Adipocyte (in vitro differentiated cells): ENCODE measurements around the gene MFSD12.

ENCODE experiments used
- DNase-seq: peaks from one replicate; pipeline ENCODE4 v3.0.0-alpha.2; 2015; ENCODE audit warnings: low read depth
- H3K27me3 ChIP-seq: replicated peaks from 2 replicates; pipeline ENCODE4 v1.7.0; 2013; ENCODE audit warnings: mild to moderate bottlenecking, low read length, moderate library complexity; ENCODE audit not compliant: control insufficient read depth, insufficient read depth
- H3K36me3 ChIP-seq: 2 replicates; pipeline ENCODE4 v1.7.0; 2013; ENCODE audit warnings: low read length, mild to moderate bottlenecking, moderate library complexity; ENCODE audit not compliant: control insufficient read depth, insufficient read depth, severe bottlenecking
- H3K4me1 ChIP-seq: 2 replicates; pipeline ENCODE4 v1.7.0; 2013; ENCODE audit warnings: mild to moderate bottlenecking, low read length, moderate library complexity; ENCODE audit not compliant: control insufficient read depth, insufficient read depth
- H3K4me3 ChIP-seq: 2 replicates; pipeline ENCODE4 v1.7.0; 2013; ENCODE audit warnings: mild to moderate bottlenecking, low read length, moderate library complexity
- H3K9ac ChIP-seq: 2 replicates; pipeline ENCODE4 v1.7.0; 2013; ENCODE audit warnings: mild to moderate bottlenecking, low read length, moderate library complexity
- H3K9me3 ChIP-seq: 2 replicates; pipeline ENCODE4 v1.7.0; 2013; ENCODE audit warnings: mild to moderate bottlenecking, low read length, moderate library complexity; ENCODE audit not compliant: control insufficient read depth

MFSD12 gene

GRCh38 chr19:3557461-3558248 lies at the start of gene MFSD12:
Gene MFSD12 (minus strand): TSS chr19:3557586. CDS start chr19:3557403, 183 bp downstream.
- peak; percentile 99 for DNase-seq
- no peaks in the 10 kb centered on the region for H3K27me3 ChIP-seq
- no peaks in the 10 kb centered on the region for H3K9me3 ChIP-seq
- peak within 1 kb of the TSS; percentile 89 for H3K9ac ChIP-seq
- H3K4me3 ChIP-seq: peak within 1 kb of the TSS; percentile 92
- no peaks in the 10 kb centered on the region for H3K36me3 ChIP-seq
- peaks cover 24% of the 10 kb centered on the region for H3K4me1 ChIP-seq

- H3K27me3 ChIP-seq: no peaks in the 10 kb centered on the region
- peak; percentile 80 for DNase-seq
- H3K4me1 ChIP-seq: peaks cover 9% of the 10 kb centered on the region
- H3K9ac ChIP-seq: peak within 1 kb of the TSS; percentile 78
- peaks cover 7% of the 10 kb centered on the region for H3K36me3 ChIP-seq
- peak within 1 kb of the TSS; percentile 70 for H3K4me3 ChIP-seq
- H3K9me3 ChIP-seq: no peaks in the 10 kb centered on the region
Measured at GRCh38 chr19:3606690-3607289, 49.4 kb upstream of the MFSD12 start, which contains the start of gene TBXA2R. Gene TBXA2R (minus strand): TSS chr19:3606875. CDS start chr19:3600634, 6,241 bp downstream.

- DNase-seq: peak; percentile 14
- H3K4me3 ChIP-seq: peak overlapping the region; percentile 70
- H3K27me3 ChIP-seq: no peaks in the 10 kb centered on the region
- peak overlapping the region; percentile 78 for H3K9ac ChIP-seq
- H3K9me3 ChIP-seq: no peaks in the 10 kb centered on the region
- peaks cover 2% of the 10 kb centered on the region for H3K36me3 ChIP-seq
- peaks cover 9% of the 10 kb centered on the region for H3K4me1 ChIP-seq
Measured at GRCh38 chr19:3606174-3606689, 48.8 kb upstream of the MFSD12 start.

GRCh38 chr19:3605770-3606169 lies 48.4 kb upstream of the MFSD12 start:
- peak overlapping the region; percentile 70 for H3K4me3 ChIP-seq

GRCh38 chr19:3605361-3605760 lies 48.0 kb upstream of the MFSD12 start:
- Histone ChIP-seq H3K27me3 (no peaks in the 10 kb centered on the region), H3K36me3 (no peaks in the 10 kb centered on the region), H3K9me3 (no peaks in the 10 kb centered on the region), H3K4me3 (no peak overlapping the region), H3K4me1 (peaks cover 9% of the 10 kb centered on the region), H3K9ac (no peak overlapping the region)
- no peak for DNase-seq

More at GRCh38 chr19:3605770-3606169, 48.4 kb upstream of the MFSD12 start:
- Histone ChIP-seq H3K27me3 (no peaks in the 10 kb centered on the region), H3K9ac (peak overlapping the region; percentile 1), H3K4me1 (peaks cover 9% of the 10 kb centered on the region), H3K36me3 (no peaks in the 10 kb centered on the region), H3K9me3 (no peaks in the 10 kb centered on the region)
- DNase-seq: no peak

- H3K9me3 ChIP-seq: no peaks in the 10 kb centered on the region
- no peak for DNase-seq
- H3K27me3 ChIP-seq: no peaks in the 10 kb centered on the region
Measured at GRCh38 chr19:3604987-3605343, 47.6 kb upstream of the MFSD12 start.

GRCh38 chr19:3604227-3604986 lies 47.0 kb upstream of the MFSD12 start:
- no peak for DNase-seq
- Histone ChIP-seq H3K9ac (no peak overlapping the region), H3K27me3 (no peaks in the 10 kb centered on the region), H3K4me1 (peaks cover 9% of the 10 kb centered on the region), H3K4me3 (no peak overlapping the region), H3K9me3 (no peaks in the 10 kb centered on the region), H3K36me3 (no peaks in the 10 kb centered on the region)

More at GRCh38 chr19:3604987-3605343, 47.6 kb upstream of the MFSD12 start:
- Histone ChIP-seq H3K9ac (no peak overlapping the region), H3K4me1 (peaks cover 9% of the 10 kb centered on the region), H3K36me3 (no peaks in the 10 kb centered on the region), H3K4me3 (no peak overlapping the region)

GRCh38 chr19:3603121-3603811 lies 45.9 kb upstream of the MFSD12 start:
- Histone ChIP-seq H3K9ac (no peak overlapping the region), H3K36me3 (no peaks in the 10 kb centered on the region)
- DNase-seq: no peak

GRCh38 chr19:3601021-3601420 lies 43.6 kb upstream of the MFSD12 start:
- Histone ChIP-seq H3K9ac (no peak overlapping the region), H3K9me3 (no peaks in the 10 kb centered on the region), H3K4me1 (no peaks in the 10 kb centered on the region), H3K27me3 (no peaks in the 10 kb centered on the region), H3K36me3 (no peaks in the 10 kb centered on the region), H3K4me3 (no peak overlapping the region)
- no peak for DNase-seq

More at GRCh38 chr19:3603121-3603811, 45.9 kb upstream of the MFSD12 start:
- Histone ChIP-seq H3K27me3 (no peaks in the 10 kb centered on the region), H3K4me3 (no peak overlapping the region), H3K9me3 (no peaks in the 10 kb centered on the region), H3K4me1 (peaks cover 9% of the 10 kb centered on the region)

- no peak overlapping the region for H3K4me3 ChIP-seq
- H3K27me3 ChIP-seq: no peaks in the 10 kb centered on the region
- H3K4me1 ChIP-seq: no peaks in the 10 kb centered on the region
- no peak for DNase-seq
- H3K9me3 ChIP-seq: no peaks in the 10 kb centered on the region
- H3K36me3 ChIP-seq: no peaks in the 10 kb centered on the region
- H3K9ac ChIP-seq: no peak overlapping the region
Measured at GRCh38 chr19:3599776-3600187, 42.4 kb upstream of the MFSD12 start.
